Tongue (tissue), 1 donor: ENCODE data around the gene DELE1. TPM values are rescaled to one million over a fixed set of nuclear protein-coding genes. Genes with fewer than 3 reads are reported as not detected.

Experiments used
- total RNA-seq: library from RNA; depleted of rRNA; stranded (reverse); fragments of >200 nt; gene quantifications from one replicate; pipeline ENCODE4 v1.2.3, GENCODE V29; 2014

The DELE1 gene
- total RNA-seq, 1 donor from 2014 or later, result 61.7 TPM

Other genes starting within 250 kb of the DELE1 start
- 10.9 TPM for gene ARAP3, start 241.6 kb upstream of the DELE1 start, total RNA-seq
- 24.0 TPM for gene PCDH1, start 45.5 kb upstream of the DELE1 start, total RNA-seq
- gene PCDH12, start 34.3 kb downstream of the DELE1 start, total RNA-seq, result 20.1 TPM
- gene RNF14, start 45.2 kb downstream of the DELE1 start, total RNA-seq, result 79.0 TPM
- 38.8 TPM for gene GNPDA1, start 89.2 kb downstream of the DELE1 start, total RNA-seq
- gene NDFIP1, start 184.9 kb downstream of the DELE1 start, total RNA-seq, result 77.8 TPM